GM19035 (cell line): ENCODE data around the gene UBE2G1.

Source experiments
- ATAC-seq: cut with Tn5 transposase; IDR thresholded peaks from one replicate; pipeline ENCODE4 v1.9.1; 2021; ENCODE audit not compliant: unreplicated experiment

Gene UBE2G1, protein sequence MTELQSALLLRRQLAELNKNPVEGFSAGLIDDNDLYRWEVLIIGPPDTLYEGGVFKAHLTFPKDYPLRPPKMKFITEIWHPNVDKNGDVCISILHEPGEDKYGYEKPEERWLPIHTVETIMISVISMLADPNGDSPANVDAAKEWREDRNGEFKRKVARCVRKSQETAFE

DNA sequence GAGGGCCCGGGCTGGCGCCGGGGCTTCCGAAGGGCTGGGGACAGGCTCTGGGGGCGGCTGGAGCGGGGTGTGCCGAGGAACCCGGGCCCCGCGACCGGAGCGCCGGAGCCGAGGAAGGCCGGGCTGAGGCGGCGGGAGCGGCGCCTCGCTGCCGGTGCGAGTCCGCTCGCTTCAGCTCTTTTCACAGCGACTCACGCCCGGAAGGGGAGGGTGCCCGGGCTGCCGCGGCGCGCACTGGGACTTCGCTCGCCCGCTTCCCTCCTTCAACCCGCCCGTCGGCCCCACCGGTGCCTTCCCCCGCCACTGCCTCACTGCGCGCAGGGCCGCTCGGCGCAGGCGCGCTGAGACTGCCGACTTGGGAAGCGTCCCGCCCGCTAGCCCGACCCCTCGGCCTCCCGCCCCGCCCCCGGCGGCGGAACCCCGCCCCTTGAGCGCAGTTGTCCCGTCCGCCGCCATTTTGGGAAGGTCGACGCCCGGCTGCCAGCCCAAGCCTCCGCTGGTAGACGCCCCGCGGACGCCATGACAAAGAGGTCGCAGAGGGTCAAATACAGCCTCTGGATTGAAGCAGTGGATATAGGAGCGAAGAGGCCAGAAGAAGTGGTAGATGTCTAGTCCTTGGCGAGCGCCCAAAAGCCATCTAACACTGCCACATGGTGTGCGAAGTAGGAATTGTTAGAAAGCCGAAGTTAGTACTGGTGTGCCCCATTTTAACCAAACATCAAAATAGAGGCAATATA is at the start of gene UBE2G1:
UBE2G1 (minus strand) TSS at position 349 of the 737 bp plus-strand sequence. CDS start 359 bp downstream, outside the sequence.
- ATAC-seq, result peak; percentile 73

DNA sequence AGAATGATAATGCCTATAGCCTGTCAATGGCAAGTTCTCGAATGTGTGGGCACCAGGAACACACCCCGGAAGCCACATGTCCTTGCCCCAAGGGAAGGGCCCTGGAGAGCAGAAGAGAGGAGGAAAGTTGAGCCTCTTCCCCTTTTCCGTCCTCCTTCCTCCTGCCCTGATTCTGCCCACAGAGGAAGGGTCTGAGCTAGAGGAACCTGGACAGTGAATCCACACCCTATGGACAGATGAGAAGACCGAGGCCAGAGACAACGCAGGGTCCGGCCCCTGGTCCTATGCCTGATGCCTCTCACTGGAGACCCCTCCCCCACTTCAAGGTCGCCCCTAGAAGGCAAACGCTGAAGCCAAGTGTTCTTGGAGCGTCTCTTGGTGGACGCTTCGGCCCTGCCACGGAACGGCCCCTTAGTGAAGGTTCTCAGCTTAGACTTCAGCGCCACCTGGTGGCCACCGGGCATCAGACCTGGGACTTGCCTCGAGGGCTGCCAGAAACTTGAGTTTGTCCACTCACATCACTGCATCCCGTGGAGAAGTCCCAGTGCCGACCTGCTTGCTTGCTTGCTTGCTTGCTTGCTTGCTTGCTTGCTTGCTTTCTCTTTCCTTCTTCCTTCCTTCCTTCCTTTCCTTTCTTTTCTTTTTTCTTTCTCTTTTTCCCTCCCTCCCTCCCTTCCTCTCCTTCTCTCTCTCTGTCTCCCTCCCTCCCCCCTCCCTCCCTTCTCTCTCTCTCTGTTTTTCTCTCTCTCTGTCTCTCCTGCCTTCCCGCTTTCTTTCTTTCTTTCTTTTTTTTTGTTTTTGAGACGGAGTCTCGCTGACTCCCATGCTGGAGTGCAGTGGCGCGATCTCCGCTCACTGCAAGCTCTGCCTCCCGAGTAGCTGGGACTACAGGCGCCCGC is 46.7 kb upstream of the UBE2G1 start:
- peak; percentile 62 for ATAC-seq

DNA sequence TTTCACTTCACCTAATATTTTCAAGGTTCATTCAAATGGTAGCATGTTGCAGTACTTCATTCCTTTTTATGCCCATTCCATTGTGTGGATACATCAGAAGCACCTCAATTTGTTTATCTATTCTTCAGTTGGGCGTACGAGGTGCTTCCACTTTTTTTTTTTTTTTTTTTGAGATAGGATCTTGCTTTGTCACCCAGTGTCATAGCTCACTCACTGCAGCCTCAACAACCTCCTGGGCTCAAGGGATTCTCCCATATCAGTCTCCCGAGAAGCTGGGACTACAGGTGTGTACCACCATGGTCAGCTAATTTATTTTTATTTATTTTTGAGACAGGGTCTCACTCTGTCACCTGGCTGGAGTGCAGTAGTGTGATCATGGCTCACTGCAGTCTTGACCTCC is 44.7 kb upstream of the UBE2G1 start:
- ATAC-seq, result no peak

DNA sequence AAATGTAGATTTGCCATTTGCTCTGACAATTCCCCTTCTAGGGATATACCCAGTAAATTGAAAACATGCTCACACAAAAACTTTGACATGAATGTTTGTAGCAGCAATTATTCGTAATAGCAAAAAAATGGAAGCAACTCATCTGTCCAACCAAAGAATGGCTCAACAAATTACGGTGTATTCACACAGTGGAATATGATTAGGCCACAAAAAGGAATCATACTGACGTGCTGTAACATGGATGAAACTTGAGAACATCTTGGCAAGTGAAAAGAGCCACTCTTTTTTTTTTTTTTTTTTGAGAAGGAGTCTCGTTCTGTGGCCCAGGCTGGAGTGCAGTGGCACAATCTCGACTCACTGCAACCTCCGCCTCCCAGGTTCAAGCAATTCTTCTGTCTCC is 43.2 kb upstream of the UBE2G1 start:
- ATAC-seq, result no peak

DNA sequence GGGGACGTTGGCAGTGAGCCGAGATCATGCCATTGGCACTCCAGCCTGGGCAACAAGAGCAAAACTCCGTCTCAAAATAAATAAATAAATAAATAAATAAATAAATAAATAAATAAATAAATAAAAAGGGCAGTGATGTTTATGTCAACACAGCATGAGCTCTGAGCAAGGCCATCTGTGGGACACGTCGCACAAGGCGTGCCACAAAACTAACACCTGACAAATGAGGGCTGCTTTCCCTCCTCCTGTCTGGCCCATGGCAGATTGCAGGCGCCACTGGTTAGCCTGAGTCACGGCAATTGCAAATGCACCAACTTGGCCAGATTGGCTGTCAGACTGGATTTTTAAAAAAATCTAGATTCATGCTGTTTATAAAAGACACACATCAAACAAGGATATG is 41.4 kb upstream of the UBE2G1 start:
- no peak for ATAC-seq

DNA sequence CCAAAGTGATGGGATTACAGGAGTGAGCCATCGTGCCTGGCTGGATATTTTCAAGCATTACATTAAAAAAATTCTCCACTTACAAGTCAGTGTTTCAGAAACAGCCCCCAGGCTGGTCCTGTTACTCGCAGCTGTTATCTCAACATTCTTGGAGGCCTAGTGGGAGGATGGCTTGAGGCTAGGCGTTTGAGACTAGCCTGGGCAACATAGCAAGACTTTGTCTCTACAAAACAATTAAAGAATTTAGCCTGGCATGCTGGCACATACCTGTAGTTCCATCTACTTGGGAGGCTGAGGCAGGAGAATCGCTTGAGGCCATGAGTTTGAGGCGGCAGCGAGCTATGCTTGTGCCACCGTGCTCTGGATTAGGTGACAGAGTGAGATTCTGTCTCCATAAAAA is 40.7 kb upstream of the UBE2G1 start:
- ATAC-seq, result no peak

DNA sequence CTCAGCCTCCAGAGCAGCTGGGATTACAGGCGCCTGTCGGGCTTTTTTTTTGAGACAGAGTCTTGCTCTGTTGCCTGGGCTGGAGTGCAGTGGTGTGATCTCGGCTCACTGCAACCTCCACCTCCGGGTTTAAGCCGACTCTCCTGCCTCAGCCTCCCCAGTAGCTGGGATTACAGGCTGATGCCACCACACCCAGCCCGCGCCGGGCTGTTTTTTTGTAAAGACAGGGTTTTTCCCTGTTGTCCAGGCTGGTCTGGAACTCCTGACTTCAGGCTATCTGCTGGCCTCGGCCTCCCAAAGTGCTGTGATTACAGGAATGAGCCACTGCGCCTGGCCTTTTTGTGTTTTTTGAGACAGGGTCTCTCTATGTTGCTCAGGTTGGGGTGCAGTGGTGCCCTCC is 39.9 kb upstream of the UBE2G1 start:
- no peak for ATAC-seq

DNA sequence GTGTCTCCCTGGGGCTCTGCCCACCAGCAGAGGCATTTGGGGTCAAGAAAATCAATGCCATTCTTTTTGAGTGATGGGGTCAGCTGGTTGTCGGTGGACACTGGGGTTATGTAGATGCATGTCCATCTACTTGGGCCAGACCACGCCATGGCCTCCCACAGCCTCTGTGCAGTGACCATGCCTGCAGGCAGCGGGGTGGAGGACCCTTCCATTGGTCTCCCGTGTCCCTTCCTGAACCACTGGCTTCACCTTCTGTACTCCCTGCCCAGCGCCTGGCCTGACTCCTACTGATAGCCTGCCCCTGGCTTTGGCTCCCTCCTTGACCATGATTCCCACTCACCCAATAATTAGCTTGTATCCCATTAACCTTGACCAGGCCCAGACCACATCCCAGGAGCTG is 39.2 kb upstream of the UBE2G1 start:
- no peak for ATAC-seq

DNA sequence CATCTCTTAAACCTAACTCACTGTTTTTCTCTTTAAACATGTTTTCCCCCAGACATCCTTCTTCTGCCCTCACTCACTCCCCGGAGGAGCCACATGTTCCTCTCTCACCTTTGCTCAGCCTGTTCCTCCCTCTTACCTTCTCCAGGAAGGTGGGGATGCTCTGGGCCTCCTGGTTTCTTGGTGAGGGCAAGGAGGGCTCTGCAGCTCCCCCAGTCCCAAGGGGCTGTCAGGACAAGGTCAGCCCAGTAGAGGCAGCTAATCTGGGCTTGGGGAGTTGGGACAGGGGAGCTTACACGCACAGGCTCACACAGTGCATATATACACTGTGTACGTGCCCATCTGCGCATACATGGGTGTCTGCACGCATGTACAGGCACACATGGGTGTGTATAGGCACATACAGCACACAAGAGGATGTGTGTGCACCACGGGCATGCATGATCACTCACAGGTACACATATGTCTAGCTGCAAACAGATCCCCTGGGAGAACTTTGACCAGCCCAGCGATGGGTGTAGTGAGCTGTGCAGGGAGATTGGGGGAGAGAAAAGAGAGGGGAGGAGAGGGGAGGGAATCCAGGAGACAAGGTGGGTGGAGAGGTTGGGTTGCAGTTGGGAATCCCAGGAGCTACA is 38.7 kb upstream of the UBE2G1 start:
- no peak for ATAC-seq

DNA sequence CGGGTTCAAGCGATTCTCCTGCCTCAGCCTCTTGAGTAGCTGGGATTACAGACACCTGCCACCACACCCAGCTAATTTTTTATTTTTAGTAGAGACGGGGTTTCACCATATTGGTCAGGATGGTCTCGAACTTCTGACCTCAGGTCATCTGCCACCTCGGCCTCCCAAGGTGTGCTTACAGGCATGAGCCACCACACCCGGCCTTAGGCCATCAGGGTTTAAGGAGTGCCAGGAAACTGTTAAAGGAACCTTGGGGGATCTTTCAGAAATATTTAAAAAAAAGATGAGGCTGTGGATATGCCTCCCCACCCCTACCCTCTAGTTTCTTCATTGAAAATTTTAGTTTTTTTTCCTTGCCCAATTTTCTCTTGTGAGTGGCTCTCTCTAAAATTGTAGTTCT is 31.4 kb upstream of the UBE2G1 start:
- no peak for ATAC-seq

DNA sequence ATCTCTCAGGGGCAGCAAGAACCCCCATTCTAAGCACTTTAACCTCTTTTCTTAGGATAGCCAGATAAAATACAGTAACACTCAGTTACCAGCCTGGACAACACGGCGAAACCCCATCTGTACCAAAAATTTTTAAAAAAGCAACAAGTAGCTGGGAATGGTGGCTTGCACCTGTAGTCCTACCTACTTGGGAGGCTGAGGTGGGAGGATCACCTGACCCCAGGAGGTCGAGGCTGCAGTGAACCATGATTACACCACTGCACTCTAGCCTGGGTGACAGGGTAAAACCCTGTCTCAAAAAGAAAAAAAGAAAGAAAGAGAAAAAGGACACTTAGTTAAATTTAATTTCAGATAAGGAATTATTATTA is 28.6 kb upstream of the UBE2G1 start:
- no peak for ATAC-seq

DNA sequence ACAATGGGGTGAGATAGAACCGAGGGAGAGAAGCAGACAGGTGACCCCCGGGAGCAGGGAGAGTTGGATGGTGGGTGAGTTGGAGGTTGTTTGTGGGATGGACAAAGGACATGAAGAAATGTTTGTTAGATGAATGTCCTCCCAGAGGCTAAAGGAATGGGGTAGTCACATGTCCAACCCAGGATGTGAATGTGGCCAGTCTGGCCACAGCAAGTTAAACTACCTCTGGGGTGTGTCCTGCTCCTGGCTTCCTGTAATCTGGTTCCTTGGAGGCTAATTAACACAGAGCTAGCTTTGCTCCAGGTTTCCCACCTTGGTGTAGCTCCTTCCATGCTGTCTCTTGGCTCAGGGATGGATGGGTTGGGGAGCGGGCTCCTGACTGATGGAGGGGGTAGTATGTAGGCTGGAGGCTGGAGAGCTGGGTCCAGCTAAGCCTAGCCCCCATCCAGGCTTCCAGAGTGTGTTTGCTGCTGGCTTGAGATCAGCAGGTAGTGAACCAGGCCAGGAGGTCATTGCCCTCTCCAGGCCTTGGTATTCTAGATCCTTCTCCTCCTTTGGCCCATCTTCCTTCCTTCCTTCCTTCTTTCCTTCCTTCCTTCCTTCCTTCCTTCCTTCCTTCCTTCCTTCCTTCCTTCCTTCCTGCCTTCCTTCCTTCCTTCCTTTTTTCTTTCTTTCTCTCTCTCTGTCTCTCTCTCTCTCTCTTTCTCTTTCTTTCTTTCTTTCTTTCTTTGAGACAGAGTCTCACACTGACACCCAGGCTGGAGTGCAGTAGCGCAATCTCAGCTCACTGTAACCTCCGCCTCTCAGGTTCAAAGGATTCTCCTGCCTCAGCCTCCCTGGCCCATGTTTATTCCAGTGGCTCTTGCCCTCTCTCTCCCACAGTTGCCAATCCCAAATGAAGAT is 28.0 kb upstream of the UBE2G1 start:
- no peak for ATAC-seq

DNA sequence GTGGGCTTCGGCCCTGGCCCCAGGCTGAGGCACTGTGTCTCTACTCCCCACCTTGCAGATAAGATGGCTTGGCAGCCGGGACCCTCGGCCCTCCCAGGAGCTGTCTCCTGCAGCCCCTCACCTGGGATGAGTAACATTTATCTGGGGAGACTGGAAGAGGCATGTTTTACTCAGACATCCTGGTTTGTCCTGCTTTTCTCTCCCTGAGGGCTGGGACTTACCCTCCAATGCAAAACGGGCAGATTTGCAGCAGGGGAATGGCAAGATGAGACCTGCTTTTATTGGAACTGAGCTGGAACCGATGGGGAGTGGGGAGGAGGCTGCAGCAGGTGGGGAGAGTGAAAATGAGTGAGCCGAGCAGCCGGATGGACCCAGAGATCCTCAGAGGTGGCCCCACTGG is 27.3 kb upstream of the UBE2G1 start:
- ATAC-seq, result no peak

DNA sequence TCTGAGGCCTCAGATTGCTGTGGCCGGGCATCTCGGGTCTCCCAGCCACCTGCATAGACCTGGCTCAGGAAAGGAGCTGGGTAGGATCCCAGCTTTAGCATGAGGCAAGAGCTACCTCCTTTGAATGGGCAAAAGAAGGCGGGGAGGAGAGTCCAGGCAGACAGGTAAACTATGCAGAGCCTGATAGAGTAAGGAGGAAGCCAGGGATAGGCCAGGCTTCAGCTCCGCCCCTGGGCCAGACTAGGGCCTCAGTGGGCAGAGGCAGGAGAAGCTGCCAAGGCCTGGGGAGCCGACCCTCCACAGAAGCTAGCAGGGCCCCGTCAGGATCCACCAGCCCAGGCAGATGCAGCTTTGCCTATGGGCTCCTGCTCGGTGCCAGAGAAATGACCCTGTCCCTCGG is 22.6 kb upstream of the UBE2G1 start:
- ATAC-seq, result no peak

DNA sequence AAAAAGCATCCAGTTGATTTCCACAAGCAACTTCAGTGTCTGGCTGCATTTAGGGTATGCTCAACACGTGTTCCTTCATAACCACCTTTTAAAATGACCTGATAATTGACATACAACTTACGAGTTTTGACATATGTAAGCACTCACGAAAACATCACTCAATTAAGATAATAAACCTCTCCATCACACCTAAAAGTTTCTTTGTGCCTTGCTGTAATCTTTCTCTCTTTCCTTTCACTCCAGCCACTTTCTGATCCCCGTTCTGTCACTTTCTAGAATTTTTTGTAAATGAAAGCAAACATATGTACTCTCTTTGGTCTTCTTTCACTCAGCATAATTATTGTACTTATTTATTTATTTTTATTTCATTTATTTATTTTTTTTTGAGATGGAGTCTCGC is 20.7 kb upstream of the UBE2G1 start:
- no peak for ATAC-seq

DNA sequence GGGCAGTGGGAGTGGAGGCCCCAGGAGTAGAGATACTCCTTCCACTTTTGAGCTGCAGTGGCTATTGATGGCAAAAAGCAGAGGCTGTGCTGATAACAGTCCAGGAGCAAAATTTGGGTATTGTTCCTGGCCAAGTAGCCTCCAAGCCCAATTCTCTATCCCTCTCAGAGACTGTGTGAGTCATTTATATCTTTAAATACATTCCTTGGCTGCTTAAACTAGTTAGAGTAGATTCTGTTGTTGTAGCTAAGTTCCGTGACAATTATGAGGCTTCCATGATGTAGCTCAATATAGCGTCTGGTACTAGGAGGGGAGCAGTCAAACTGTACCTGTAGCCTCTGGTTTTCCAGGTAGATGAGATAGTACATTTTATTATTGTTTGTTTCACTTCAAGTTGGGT is 19.9 kb upstream of the UBE2G1 start:
- no peak for ATAC-seq

DNA sequence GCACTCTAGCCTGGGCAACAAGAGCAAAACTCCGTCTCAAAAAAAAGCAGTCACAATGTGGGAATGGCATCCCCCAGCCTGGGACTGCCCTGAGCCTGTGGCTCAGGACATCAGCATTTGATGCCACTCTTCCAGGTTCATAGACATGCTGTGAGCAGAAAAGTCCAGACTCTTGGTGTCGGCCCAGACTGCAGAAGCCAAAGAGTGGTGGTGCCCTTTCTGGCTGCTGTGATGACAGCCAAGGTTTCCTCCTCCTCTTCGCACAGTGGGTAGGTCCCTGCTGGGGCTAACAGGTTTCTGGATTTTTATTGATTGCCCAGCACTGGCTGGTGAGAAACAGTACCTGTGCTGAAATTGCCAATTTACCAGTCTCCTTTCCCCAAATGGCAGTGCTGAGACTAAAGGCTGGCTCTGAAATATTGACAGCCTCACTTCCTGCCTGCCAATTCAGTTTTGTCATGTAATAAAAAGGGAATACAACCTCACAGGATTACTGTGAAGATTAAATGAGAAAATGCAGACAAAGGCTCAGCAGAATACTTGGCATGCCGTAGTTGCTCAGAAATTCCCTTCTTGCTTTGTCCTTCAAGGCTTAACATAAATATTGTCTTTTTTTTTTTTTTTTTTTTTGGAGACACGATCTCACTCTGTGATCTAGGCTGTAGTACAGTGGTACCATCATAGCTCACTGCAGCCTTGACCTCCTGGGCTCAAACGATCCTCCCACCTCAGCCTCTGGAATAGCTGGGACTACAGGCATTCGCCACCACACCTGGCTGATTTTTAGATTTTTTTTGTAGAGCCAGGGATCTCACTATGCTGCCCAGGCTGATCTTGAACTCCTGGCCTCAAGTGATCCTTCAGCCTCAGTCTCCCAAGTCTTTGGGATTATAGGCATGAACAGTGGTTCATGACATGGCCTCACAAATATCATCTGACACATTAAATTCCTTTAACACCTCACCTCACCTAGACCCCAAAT is 15.5 kb upstream of the UBE2G1 start:
- ATAC-seq, result no peak

DNA sequence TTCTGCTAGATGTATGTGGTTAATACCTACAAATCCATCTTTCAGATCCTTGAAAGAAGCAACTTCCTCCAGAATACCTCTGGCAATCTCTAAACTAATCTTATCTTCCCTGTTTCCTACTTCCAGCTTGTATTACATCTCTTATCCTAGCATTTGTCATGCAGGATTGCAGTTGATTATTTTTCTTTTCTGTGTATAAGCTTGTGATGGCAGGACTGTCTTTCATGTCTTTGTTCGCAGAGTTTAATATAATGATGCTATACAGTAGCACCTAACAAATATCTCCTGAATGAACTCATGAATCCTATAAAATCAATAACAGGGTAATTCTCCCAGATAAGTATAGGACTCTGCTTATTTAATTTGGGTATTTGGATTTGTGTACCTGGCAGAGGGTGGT is 12.2 kb upstream of the UBE2G1 start:
- no peak for ATAC-seq

DNA sequence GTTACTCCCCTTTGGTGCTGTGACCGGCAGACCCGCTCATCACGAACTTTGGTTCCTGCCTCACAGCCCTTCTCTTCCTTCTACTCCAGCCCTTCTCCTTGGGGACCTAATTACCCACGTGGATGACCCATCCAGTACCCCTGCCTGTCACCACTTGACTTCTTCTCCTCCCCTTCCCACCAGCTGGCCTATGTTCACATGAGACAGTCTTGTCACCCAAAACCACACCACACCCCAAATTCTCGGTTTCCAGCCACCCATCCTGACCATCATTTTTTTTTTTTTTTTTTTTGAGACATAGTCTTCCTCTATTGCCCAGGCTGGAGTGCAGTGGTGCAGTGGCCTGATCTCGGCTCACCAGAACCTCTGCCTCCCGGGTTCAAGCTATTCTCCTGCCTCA is 10.8 kb upstream of the UBE2G1 start:
- peak; percentile 32 for ATAC-seq
